Tibial artery (tissue), 4 donors: ENCODE results near the gene SPAG8.

Source experiments
- DNase-seq, 2 donors: peaks; one replicate each; pipeline ENCODE4 v3.0.0-alpha.2; 2019
- H3K27ac ChIP-seq, 2 donors: fragments of 200-600 bp; sonication (generic) in 1 of 2; 1 replicate in 1 of 2; 2 replicates in 1 of 2; pipeline ENCODE4 v1.5.1; 2018 to 2019; ENCODE audit warnings: mild to moderate bottlenecking in 1 of 2
- H3K27me3 ChIP-seq, 2 donors: fragments of 200-600 bp; sonication (generic) in 1 of 2; one replicate each; pipeline versions ENCODE4 v1.5.1 to v1.6.0; 2016 to 2019
- H3K36me3 ChIP-seq, 3 donors: fragments of 200-600 bp; sonication (generic) in 2 of 3; one replicate each; pipeline ENCODE4 v1.5.1; 2016 to 2019; ENCODE audit warnings: mild to moderate bottlenecking in 2 of 3
- H3K4me1 ChIP-seq, 4 donors: fragments of 200-600 bp; sonication (generic) in 2 of 4; 1 replicate in 3 of 4; 2 replicates in 1 of 4; pipeline ENCODE4 v1.5.1; 2016 to 2019
- H3K4me3 ChIP-seq, 2 donors: fragments of 200-600 bp; sonication (generic) in 1 of 2; 1 replicate in 1 of 2; 2 replicates in 1 of 2; pipeline ENCODE4 v1.5.1; 2018 to 2019; ENCODE audit warnings: mild to moderate bottlenecking in 2 of 2
- H3K9me3 ChIP-seq, 3 donors: fragments of 200-600 bp; sonication (generic) in 1 of 3; one replicate each; pipeline ENCODE4 v1.5.1; 2016 to 2019
- intact Hi-C: fragments of 100-400 bp; cut with DNase I; formaldehyde crosslinking; loops from one replicate; pipeline ENCODE4 v1.15.0; 2023; ENCODE audit warnings: low total_unique reads
- TF ChIP-seq, protein P1 (sequence below), 2 experiments: fragments of 200-600 bp in 1 of 2; fragments of 450-650 bp in 1 of 2; IDR thresholded peaks; one replicate each; pipeline ENCODE4 v1.5.1; 2017 to 2019; ENCODE audit warnings: antibody characterized with exemption in 2 of 2, mild to moderate bottlenecking in 1 of 2, moderate library complexity in 1 of 2

The SPAG8 gene

DNA sequence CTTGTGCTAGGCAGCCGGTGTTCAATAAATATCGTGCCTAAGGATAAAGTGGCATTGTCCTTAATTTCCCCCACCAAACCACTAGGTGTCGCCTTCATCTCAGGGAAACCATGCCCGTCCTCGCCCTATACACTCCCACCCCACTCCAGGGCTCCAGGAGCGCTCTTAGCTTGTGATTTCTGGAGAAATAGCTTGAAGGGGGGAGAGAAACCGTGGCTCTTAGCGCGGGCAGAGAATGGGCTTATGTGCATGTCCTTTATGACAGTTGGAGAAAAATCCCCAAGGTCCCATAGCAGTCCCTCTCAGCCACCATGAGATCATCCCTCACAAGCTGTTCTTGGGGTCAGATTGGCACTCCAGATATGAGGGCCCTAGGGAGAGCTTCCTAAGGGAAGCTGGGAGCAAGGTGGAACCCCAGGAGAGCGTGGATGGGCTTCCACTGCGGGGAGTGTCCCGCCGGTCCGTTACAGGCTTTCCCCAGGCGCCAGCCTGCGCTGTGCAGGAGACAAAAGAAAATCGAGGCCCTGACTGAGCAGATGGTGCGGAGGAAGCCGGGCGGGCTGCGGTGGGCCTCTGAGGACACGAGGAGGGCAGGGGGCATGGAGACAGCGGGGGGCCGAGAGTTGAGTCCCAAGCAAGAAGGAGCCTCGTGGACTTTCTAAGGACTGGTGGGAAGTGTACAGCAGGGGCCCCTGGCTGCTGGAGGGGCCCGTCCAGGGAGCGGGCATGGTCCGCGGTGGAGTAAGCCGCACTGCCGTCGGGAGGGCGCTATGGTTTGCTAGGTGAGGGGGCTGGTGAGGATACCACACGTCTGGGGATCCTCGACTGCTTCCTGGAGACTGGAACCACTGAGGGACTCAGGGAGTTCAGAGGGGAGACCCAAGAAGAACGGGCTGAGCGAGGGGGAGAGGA lies 21.4 kb downstream of the SPAG8 start:
- H3K36me3 ChIP-seq: no peaks in the 10 kb centered on the region
- no peaks in the 10 kb centered on the region for H3K9me3 ChIP-seq
- peaks cover 0 to 46% (median 36%) of the 10 kb centered on the region in 4 donors for H3K4me1 ChIP-seq
- DNase-seq: peak; percentile 82 to 89
- intact Hi-C loops: loop anchor here (5.0 kb wide), 2 partner anchors 37 to 92 kb away; partner anchors contain the start of genes FAM221B and TMEM8B
- H3K4me3 ChIP-seq: peak overlapping the region; percentile 60 to 61
- TF ChIP-seq, protein P1, sequence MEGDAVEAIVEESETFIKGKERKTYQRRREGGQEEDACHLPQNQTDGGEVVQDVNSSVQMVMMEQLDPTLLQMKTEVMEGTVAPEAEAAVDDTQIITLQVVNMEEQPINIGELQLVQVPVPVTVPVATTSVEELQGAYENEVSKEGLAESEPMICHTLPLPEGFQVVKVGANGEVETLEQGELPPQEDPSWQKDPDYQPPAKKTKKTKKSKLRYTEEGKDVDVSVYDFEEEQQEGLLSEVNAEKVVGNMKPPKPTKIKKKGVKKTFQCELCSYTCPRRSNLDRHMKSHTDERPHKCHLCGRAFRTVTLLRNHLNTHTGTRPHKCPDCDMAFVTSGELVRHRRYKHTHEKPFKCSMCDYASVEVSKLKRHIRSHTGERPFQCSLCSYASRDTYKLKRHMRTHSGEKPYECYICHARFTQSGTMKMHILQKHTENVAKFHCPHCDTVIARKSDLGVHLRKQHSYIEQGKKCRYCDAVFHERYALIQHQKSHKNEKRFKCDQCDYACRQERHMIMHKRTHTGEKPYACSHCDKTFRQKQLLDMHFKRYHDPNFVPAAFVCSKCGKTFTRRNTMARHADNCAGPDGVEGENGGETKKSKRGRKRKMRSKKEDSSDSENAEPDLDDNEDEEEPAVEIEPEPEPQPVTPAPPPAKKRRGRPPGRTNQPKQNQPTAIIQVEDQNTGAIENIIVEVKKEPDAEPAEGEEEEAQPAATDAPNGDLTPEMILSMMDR (IDR thresholded peaks at IDR 0.05): peak; percentile 82 to 93
- no peaks in the 10 kb centered on the region for H3K27me3 ChIP-seq
- H3K27ac ChIP-seq: peak overlapping the region; percentile 82 to 87

DNA sequence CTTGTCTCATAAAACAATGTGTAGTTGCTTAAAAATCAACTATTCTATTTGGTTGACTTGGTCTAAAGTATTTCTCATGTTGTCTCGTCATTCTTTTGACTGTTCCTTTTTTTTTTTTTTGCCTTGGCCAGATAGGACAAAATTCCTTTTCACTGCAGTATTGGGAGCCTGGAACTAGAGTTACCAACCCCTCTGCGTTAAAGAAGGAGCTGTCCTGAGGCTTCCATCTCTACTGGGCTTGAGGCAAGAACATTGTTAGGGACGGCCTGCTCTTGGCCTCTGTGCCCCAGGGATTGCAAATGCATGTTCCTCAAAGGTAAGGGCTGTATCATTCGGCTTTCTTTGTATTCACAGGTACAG lies 22.1 kb downstream of the SPAG8 start:
- intact Hi-C loops: loop anchor here (5.0 kb wide), 2 partner anchors 37 to 92 kb away; partner anchors contain the start of genes FAM221B and TMEM8B
- H3K4me3 ChIP-seq: no peak overlapping the region
- no peak overlapping the region for H3K27ac ChIP-seq
- TF ChIP-seq, protein P1 (IDR thresholded peaks at IDR 0.05): no peak
- no peaks in the 10 kb centered on the region for H3K9me3 ChIP-seq
- DNase-seq: no peak
- no peaks in the 10 kb centered on the region for H3K27me3 ChIP-seq
- peaks cover 0 to 42% (median 36%) of the 10 kb centered on the region in 4 donors for H3K4me1 ChIP-seq
- no peaks in the 10 kb centered on the region for H3K36me3 ChIP-seq

DNA sequence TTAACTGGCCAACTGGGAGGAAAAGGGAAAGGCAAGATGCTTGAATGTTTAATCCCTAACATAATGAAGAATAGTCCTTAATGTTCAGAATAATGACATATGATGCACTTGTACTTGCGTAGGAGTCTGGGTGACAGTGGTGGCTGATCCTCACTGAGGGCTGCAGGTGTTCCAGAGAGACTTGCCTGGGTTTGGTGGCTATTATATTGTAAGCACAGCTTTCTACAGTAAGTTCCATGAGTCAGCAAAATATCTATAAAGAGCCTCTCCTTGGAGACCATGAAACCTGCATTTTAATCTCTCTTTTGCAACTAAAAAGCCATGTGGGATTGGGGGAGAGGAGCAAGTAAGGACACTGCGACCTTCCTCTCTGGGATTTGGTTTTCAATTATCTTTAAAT lies 22.5 kb downstream of the SPAG8 start:
- H3K9me3 ChIP-seq: no peaks in the 10 kb centered on the region
- TF ChIP-seq, protein P1 (IDR thresholded peaks at IDR 0.05): no peak
- no peak for DNase-seq
- H3K36me3 ChIP-seq: no peaks in the 10 kb centered on the region
- H3K4me3 ChIP-seq: no peak overlapping the region
- peaks cover 0 to 40% (median 34%) of the 10 kb centered on the region in 4 donors for H3K4me1 ChIP-seq
- intact Hi-C loops: no loop called here
- H3K27me3 ChIP-seq: no peaks in the 10 kb centered on the region
- no peak overlapping the region for H3K27ac ChIP-seq

DNA sequence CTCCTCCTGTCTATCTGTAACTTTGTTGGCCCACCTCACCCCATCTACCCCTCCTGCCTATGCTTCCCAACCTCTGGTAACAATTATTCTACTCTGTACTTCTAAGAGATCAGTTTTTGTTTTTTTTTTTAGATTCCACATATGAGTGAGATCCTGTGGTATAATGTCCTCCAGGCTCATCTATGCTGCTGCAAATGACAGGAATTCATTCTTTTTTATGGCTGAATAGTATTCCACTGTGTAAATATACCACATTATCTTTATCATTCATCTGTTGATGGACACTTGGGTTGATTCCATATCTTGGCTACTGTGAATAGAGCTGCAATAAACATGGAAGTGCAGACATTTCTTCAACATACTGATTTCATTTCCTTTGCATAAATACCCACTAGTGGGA lies 28.6 kb downstream of the SPAG8 start:
- DNase-seq: no peak
- H3K4me1 ChIP-seq: no peaks in the 10 kb centered on the region
- H3K27me3 ChIP-seq: no peaks in the 10 kb centered on the region
- H3K27ac ChIP-seq: no peak overlapping the region
- TF ChIP-seq, protein P1 (IDR thresholded peaks at IDR 0.05): no peak
- intact Hi-C loops: no loop called here
- H3K4me3 ChIP-seq: no peak overlapping the region
- H3K9me3 ChIP-seq: no peaks in the 10 kb centered on the region
- no peaks in the 10 kb centered on the region for H3K36me3 ChIP-seq

DNA sequence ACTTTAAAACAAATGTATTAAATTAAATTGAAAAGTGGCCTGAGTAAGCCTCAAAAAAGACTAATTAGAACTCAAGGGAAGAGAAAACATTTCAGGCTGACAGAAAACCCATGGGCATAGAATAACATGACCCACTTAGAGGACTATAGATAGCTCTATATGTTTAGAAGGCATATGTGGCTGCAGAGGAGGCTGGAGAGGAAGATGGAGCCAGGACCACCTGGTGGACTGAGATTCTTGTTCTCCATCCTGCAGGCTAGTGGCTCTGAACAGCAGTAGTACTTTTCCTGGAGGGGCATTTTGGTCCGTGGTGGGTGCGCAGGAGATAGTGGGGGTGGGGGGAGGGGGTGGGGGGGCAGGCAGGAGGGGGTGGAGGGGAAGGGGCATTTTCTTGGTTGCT lies 31.0 kb downstream of the SPAG8 start:
- Histone ChIP-seq H3K27me3 (no peaks in the 10 kb centered on the region), H3K36me3 (no peaks in the 10 kb centered on the region), H3K9me3 (no peaks in the 10 kb centered on the region), H3K27ac (no peak overlapping the region), H3K4me1 (no peaks in the 10 kb centered on the region), H3K4me3 (no peak overlapping the region)
- no peak for DNase-seq
- intact Hi-C loops: no loop called here
- TF ChIP-seq, protein P1 (IDR thresholded peaks at IDR 0.05): no peak
